Astrocyte (in vitro differentiated cells and primary cell): ENCODE measurements around the gene EPB41L4B.

ENCODE experiments used
- EZH2 ChIP-seq: IDR thresholded peaks from 2 replicates; pipeline ENCODE4 v1.6.1; 2012; ENCODE audit warnings: mild to moderate bottlenecking, low read length, inconsistent platforms; ENCODE audit not compliant: insufficient read depth
- TF ChIP-seq, protein P1 (sequence below): IDR thresholded peaks from 2 replicates; pipeline ENCODE4 v1.5.1; 2011; ENCODE audit warnings: low read depth, mild to moderate bottlenecking, inconsistent platforms, low read length, moderate library complexity; ENCODE audit not compliant: insufficient read depth

DNA sequence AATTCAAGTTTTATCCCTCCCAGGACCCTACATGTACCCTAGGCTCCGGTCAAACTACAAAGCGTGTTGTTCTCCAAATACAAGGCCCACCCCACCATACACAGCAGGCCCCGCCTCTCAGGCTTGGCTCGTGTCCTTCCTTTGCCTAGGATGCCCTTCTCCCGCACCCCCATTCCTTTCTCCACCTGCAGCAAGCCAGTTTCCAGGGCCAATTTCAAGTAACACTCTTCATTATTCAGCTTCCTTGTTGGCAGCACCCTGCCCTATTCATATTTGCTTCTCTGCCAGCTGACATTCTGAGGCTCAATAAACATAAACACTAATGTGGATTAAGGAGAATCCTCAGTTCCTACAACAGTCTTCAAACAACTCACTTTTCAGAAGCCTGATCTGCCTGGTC, 31.7 kb downstream of the EPB41L4B start:
- TF ChIP-seq EZH2 = no peak
- TF ChIP-seq, protein P1, sequence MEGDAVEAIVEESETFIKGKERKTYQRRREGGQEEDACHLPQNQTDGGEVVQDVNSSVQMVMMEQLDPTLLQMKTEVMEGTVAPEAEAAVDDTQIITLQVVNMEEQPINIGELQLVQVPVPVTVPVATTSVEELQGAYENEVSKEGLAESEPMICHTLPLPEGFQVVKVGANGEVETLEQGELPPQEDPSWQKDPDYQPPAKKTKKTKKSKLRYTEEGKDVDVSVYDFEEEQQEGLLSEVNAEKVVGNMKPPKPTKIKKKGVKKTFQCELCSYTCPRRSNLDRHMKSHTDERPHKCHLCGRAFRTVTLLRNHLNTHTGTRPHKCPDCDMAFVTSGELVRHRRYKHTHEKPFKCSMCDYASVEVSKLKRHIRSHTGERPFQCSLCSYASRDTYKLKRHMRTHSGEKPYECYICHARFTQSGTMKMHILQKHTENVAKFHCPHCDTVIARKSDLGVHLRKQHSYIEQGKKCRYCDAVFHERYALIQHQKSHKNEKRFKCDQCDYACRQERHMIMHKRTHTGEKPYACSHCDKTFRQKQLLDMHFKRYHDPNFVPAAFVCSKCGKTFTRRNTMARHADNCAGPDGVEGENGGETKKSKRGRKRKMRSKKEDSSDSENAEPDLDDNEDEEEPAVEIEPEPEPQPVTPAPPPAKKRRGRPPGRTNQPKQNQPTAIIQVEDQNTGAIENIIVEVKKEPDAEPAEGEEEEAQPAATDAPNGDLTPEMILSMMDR = no peak
